Peyer's patch (tissue), 4 donors: ENCODE data around the gene ZDHHC6.

Source experiments
- POLR2A ChIP-seq, 2 donors: fragments of 450-650 bp; IDR thresholded peaks; one replicate each; pipeline ENCODE4 v1.5.1; 2017; ENCODE audit warnings: antibody characterized with exemption in 2 of 2, mild to moderate bottlenecking in 2 of 2, moderate library complexity in 2 of 2
- TF ChIP-seq, protein P1 (sequence below), 6 experiments: fragments of 450-650 bp in 4 of 6; fragments of 200-600 bp in 2 of 6; sonication (generic) in 1 of 6; IDR thresholded peaks; one replicate each; pipeline ENCODE4 v1.5.1; 2017 to 2019; ENCODE audit warnings: antibody characterized with exemption in 6 of 6, mild to moderate bottlenecking in 3 of 6, moderate library complexity in 1 of 6

GRCh38 chr10:112475575-112476218, 29.0 kb upstream of the ZDHHC6 start:
- TF ChIP-seq, protein P1, sequence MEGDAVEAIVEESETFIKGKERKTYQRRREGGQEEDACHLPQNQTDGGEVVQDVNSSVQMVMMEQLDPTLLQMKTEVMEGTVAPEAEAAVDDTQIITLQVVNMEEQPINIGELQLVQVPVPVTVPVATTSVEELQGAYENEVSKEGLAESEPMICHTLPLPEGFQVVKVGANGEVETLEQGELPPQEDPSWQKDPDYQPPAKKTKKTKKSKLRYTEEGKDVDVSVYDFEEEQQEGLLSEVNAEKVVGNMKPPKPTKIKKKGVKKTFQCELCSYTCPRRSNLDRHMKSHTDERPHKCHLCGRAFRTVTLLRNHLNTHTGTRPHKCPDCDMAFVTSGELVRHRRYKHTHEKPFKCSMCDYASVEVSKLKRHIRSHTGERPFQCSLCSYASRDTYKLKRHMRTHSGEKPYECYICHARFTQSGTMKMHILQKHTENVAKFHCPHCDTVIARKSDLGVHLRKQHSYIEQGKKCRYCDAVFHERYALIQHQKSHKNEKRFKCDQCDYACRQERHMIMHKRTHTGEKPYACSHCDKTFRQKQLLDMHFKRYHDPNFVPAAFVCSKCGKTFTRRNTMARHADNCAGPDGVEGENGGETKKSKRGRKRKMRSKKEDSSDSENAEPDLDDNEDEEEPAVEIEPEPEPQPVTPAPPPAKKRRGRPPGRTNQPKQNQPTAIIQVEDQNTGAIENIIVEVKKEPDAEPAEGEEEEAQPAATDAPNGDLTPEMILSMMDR (IDR thresholded peaks at IDR 0.05), result peak in 4 of 6 experiments; percentile 36 to 65 (median 56)
- no peak for TF ChIP-seq POLR2A (IDR thresholded peaks at IDR 0.05)
